Fibroblast of the aortic adventitia (primary cell): ENCODE data around the gene SLC35E2B. TPM values are rescaled to one million over a fixed set of nuclear protein-coding genes. Genes with fewer than 3 reads are reported as not detected.
A peak's percentile ranks its signal among the peaks of the same experiment; 100 is the strongest.
"Not testable (repeated sequence)": the region's sequence is repeated elsewhere in the genome, so short reads cannot be mapped to it uniquely, and the experiment has no call there.

Experiments used
- DNase-seq: peaks from one replicate; pipeline ENCODE4 v3.0.0-alpha.2; 2010; ENCODE audit warnings: low read depth
- H3K4me3 ChIP-seq: 2 replicates; pipeline ENCODE4 v1.5.1; 2011; ENCODE audit warnings: low read depth, mild to moderate bottlenecking, control low read depth, low read length, moderate library complexity
- CTCF ChIP-seq: IDR thresholded peaks from 2 replicates; pipeline ENCODE4 v1.5.1; 2011; ENCODE audit warnings: mild to moderate bottlenecking, low read length, control low read depth, inconsistent platforms; ENCODE audit not compliant: insufficient read depth
- total RNA-seq: library from RNA; depleted of rRNA; stranded (reverse); fragments of >200 nt; gene quantifications from 2 replicates; pipeline ENCODE4 v1.2.3, GENCODE V29; 2012; ENCODE audit warnings: low replicate concordance

SLC35E2B gene
- total RNA-seq, 1 donor = 54.8 TPM

GRCh38 chr1:1658583-1659549 lies 33.7 kb downstream of the SLC35E2B start, which contains the start of gene CDK11B:
Gene CDK11B (minus strand): TSS chr1:1659004. CDS start chr1:1657485, 1,519 bp downstream.
- peak; percentile 5 for TF ChIP-seq CTCF
- peak within 1 kb of the TSS; percentile 63 for H3K4me3 ChIP-seq
- peak; percentile 99 for DNase-seq

- DNase-seq, H3K4me3 ChIP-seq: not testable (repeated sequence)
Observed at GRCh38 chr1:1648265-1648664, 44.3 kb downstream of the SLC35E2B start.

DNA sequence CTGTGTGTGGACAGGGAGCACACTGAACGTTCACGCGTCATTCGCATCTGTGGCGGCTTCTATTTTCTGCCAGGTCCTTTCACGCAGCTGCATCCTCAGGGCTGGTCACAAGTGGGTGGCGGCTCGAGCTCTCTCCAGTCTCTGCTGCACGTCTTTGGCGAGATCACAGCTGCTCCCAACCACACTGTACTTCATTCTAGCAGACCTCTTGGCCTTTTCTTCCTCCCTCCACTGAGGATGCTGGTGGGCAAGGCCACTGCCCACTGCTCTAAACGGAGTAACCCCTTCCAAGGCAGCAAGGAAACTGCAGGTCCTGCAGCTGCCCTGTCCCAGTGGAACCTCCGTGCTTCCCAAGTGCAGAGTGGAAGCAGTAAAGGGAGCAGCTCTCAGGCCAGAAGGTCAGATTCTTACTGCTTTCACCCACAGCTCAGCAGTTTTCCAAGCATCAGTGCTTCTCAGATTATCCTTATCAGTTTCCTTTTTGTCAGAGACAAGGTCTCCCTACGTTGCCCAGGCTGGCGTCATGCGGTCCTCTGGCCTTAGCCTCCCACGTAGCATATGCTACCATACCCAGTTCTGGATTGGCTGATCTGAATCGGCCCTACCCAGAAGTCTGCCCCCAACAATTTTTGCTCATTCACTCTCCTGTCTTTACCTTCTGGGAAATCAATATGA lies 44.9 kb downstream of the SLC35E2B start:
- H3K4me3 ChIP-seq, DNase-seq: not testable (repeated sequence)

- not testable (repeated sequence) for DNase-seq
Observed at GRCh38 chr1:1646326-1646725, 46.3 kb downstream of the SLC35E2B start.

GRCh38 chr1:1640711-1641461 lies 51.7 kb downstream of the SLC35E2B start:
- DNase-seq, H3K4me3 ChIP-seq: not testable (repeated sequence)

More at GRCh38 chr1:1646326-1646725, 46.3 kb downstream of the SLC35E2B start:
- H3K4me3 ChIP-seq = not testable (repeated sequence)

DNA sequence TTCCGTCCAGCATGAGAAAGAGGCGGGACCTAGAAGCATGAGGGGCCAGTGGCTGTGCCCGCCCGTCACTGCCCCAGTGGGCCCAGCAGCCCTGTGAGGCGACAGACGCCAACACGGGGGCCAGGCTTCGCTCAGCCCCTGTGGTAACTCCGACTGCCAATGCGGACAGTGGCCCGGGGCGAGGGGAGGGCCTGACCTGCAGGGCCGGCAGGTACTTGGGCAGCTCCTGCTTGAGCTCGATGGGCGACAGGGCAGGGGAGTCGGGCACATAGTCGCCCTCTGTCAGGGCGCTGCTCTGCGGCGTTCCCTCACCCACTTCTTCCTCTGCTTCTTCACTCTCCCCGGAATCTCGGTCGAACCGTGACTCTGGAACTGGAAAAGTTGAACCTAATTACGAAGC lies 52.5 kb downstream of the SLC35E2B start:
- H3K4me3 ChIP-seq, DNase-seq: not testable (repeated sequence)

- DNase-seq, H3K4me3 ChIP-seq: not testable (repeated sequence)
Observed at GRCh38 chr1:1639368-1639767, 53.2 kb downstream of the SLC35E2B start.

DNA sequence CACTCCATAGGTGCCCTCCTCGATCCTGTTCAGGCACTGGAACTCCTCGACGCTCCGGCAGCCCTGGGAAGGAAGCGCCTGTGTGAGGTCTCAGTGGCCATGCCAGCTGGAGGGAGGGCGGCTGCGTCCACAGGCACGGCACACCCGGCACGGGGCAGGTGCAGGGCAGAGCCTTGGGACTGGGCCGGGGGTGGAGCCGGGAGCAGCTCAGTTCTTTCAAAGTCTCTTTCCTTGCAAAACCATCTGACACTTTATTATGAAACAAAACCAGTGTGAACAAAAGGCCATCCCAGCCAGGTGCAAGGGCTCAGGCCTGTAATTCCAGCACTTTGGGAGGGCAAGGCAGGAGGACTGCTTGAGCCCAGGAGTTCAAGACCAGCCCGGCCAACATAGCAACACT lies 54.1 kb downstream of the SLC35E2B start:
- not testable (repeated sequence) for DNase-seq, H3K4me3 ChIP-seq

GRCh38 chr1:1637479-1637875 lies 55.1 kb downstream of the SLC35E2B start:
- not testable (repeated sequence) for H3K4me3 ChIP-seq, DNase-seq

DNA sequence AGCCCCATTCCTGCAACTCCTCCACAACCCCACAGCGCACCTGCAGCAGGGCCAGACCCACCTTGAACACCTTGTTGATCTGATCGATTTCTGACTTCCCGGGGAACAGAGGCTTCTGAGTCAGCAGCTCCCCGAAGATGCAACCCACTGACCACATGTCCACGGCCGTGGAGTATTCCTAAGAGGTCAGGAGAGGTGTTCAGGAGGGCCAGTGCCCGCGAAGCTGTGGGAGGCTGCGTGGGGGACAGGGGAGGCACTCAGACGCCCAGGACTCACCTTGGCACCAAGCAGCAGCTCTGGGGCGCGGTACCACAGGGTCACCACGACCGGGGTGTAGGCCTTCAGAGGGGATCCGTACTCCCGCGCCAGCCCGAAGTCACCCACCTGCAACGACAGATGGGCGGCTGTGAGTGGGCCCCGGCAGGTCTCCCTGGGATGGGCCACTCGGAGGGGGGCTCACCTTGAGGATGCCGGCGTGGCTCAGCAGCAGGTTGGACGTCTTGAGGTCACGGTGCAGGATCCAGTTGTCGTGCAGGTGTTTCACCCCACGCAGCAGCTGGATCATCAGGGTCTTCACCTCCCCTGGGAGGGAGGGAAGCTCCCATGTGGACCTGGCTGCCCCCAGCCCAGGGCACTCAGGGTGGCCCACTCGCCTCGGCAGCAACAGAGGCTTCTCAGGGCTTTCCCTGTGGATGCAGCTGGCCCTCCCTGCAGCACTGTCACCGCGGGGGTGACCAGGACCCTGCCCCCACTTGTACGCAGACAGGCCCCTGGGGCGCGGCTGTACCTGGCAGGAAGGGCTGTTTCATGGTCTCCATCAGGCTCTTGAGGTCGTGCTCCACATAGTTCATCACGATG lies 55.7 kb downstream of the SLC35E2B start:
- not testable (repeated sequence) for DNase-seq

DNA sequence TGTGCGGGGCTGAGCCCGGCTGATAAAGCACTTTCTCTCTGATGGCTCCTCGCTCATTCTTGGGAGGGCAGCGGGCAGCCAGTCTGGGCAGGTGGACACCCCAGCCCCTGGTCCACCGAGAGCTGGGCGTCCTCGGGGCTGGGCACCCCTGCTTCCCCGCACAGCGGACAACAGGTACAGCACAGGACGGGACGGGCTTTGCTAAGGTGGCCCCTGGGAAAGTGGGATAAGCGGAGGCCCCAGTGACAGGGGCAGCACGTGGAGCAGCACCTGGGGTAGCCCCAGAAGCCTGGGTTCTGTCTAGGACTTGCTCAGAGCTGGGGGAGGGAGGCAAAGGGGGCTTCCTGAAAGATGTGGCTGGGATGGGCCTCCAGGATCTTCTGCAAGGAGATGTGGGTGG lies 58.0 kb downstream of the SLC35E2B start:
- not testable (repeated sequence) for DNase-seq

More for the DNA sequence above, 55.7 kb downstream of the SLC35E2B start:
- not testable (repeated sequence) for H3K4me3 ChIP-seq

DNA sequence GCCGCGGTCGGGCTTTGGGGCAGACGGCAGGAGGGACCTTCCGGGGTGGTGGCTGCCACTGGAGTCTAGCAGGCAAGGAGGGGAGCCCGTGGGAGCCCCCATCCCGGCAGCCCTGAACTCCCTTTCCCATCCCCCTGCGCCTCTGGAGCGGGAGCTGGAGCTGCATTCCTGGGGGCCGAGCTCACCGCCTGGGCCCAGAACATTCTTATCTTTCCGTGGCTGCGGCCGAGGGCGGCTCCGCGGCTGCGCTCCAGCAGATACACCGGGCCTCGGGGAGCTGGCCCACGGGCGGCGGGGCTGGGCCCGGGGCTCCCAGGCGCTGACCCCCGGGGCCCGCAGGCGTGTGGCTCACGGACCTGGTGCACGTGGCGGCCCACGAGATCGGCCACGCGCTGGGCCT lies 59.2 kb downstream of the SLC35E2B start:
- H3K4me3 ChIP-seq, DNase-seq: not testable (repeated sequence)

More for the DNA sequence above, 58.0 kb downstream of the SLC35E2B start:
- H3K4me3 ChIP-seq = not testable (repeated sequence)
